HG03442 (cell line): ENCODE results near the gene IGF2BP3.
"Not testable (repeated sequence)": the region's sequence is repeated elsewhere in the genome, so short reads cannot be mapped to it uniquely, and the experiment has no call there.

Source experiments
- ATAC-seq: cut with Tn5 transposase; IDR thresholded peaks from one replicate; pipeline ENCODE4 v1.9.1; 2021; ENCODE audit warnings: mild to moderate bottlenecking, moderate library complexity; ENCODE audit not compliant: unreplicated experiment

IGF2BP3 gene

DNA sequence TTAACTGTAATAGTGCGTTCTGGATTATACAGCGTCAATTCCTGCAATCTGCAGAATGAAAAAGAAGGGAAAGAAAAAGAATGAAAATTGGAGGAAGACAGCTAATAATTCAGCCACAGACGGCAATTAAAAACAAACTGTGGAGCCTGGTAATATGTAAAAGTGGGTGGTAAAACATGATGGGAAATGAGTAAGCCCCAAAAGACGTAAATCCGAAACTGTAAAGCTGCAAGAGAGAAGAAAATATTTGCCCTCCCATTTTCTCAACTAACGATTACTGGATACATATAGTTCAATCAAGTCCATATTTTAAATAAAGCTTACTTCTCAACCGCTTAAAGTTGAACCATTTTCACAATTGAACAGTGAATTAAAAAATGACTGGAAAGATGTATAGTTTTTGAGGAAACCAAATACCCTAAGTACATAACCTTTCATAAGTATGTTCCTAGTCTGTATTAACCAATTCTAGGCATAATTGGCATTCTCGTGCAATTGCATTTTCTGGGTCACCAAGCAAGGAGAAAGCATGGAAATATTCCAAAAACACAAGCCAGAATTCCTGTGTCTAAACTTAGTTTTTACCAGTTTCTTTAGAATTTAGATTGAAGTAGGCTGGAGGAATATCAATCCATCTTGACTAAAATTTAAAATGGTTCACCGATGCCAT, 126.3 kb downstream of the IGF2BP3 start:
- ATAC-seq: no peak

DNA sequence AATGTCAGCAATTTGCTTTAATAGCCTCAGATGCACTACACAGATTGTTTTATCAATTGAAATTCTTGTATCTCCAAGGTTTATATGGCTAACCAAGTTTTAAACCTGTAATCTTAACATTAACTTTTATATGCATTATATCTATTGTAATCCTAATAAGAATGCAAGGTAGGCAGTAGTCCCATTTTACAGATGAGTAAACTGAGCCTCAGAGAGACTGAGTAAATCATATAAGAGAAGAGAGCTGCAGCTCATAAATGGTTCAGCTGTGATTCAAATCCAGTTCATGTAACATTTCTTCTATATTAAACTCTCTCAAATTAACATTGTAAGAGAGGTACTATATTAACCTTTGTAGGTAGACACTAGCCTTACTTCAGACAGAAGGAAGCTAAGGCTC, 127.2 kb downstream of the IGF2BP3 start:
- ATAC-seq: no peak

DNA sequence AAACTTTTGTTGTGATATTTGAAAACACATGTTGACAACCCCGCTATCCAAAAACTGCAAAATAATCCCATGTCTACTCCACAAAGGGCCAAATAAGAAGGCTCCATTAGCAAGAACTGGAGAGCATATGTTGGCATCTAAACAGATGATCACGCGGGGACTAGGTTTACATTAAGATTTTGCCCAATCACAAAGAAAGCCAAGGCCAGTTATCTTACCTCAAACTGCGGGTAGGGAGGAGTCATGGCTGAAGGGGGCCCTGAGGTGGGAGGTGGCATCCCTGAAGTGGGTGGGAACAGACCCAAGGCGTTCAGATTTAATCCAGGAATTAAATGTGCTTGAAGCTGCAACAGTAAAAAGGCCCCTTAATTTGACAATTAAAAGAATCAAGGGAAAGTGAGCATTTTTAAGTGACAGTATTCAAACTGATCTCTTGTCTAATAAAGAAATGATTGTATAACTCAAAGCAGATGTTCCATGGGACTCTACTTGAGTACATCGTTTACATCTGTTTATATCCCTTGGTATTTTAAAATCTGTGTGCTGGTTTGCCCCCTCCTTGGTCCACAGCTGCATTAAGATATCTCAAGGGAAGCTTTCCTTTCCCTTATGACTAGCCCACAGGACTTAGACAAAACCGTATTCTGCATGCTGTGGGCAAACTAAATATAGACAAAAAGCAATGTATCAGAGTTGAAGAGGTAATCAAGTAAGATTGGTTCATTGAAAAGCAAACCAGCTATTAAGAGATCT, 128.3 kb downstream of the IGF2BP3 start:
- ATAC-seq: no peak

DNA sequence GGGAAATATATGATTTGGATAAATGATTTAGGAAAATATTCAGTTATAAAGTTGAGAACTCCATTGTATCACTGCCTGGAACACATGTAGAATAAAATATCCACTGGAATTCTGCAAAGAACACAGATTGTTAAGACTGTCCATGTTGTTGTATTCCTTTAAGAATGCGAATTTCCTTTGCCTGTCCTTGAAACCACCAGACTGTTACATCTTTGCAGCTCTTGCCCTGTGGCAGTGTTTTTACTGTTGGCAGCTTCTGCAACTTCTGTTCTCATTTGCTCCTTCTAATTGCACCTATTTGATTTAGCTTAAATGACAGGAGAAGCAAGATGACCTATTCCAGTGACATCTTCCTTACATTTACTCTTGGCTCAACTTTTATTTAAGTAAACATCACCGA, 131.4 kb downstream of the IGF2BP3 start:
- no peak for ATAC-seq

DNA sequence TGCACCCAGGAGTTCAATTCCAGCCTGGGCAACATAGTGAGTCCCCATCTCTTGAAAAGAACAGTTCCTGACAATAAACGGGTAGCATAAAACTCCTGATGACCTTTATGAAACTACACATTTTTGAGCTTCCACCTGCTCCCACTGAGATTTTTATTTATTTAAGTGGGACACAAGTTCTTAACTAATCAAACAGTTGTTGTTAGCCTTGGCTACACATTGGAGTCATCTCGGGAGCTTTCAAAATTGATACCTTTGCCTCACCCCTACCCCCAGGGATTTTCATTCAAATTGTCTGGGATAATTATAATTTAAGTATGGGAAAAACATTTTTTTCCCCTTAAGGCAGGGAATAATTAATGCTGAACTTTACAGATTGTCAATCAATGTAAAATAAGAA, 131.9 kb downstream of the IGF2BP3 start:
- ATAC-seq: no peak

DNA sequence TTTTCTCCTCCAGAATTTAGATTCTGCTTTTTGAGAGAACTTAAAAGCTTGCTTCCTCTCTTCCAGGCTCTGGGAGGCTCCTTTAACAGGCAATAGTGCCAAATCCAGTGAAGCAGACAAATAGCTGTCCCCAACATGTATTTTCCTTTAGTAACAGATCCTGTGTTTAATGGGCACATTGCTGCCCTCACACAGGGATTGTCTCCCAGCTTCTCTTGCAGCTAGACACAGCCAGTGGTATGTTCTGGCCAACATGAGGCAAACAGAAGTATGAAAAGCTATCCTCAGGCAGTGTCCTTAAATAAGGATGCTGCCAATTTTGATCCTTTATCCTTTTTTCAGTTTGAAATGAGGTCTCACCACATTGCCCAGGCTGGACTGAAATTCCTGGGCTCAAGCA, 132.9 kb downstream of the IGF2BP3 start:
- no peak for ATAC-seq

DNA sequence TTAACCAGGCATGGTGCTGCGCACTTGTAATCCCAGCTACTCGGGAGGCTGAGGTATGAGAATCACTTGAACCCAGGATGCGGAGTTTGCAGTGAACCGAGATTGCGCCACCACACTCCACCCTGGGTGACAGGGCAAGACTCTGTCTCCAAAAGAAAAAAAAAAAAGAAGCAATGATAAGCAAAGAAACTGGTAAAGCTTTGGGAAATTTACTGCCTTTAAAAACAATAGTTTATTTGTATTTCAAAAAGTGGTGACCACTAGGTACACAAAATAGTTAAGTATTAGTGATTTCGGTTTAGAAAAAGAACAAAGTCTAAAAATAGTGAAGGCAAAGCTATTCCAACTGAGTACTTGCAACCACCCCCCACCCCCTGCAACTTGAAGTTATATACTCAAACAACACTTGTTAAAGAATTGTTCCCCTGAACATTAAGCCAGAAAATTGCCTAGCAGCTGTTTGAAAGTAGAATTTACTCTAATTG, 133.4 kb downstream of the IGF2BP3 start:
- ATAC-seq: no peak

DNA sequence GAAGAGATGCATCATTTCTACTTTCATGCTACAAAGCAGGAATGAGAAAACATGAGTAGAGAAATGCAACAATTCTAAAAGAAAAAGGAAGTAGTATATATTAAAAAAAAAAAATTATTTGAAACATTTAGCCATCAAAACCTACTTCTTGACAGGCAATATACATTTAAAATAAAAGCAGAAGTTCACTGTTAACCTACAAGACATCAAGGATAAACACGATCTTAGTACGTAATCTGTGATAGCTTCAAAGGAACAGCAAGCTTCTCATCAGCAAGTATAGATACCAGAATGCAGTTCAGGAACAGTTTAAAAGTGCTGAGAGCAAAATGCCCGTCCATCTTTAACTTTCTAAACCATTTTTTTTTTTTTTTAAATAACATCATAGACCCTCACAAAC, 134.2 kb downstream of the IGF2BP3 start:
- ATAC-seq: no peak

DNA sequence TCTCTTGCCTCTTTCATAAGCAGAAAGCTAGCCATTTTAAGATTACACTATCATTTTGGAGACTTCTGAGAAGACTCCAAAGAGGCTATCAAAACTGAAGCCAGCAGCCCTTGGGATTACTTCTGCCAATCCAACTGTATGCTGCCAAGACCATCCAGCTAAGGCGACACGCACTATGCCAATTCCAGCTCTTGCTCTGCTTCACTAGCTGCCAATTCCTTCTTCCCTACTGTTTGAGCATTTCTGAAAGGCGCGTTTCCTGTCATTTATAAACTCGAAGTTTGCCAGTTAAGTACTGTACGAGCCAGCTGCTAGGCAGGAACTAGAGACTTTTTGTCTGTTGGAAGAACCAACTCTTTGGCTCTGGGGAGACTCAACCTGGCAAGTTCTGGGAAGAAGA, 134.7 kb downstream of the IGF2BP3 start:
- no peak for ATAC-seq

DNA sequence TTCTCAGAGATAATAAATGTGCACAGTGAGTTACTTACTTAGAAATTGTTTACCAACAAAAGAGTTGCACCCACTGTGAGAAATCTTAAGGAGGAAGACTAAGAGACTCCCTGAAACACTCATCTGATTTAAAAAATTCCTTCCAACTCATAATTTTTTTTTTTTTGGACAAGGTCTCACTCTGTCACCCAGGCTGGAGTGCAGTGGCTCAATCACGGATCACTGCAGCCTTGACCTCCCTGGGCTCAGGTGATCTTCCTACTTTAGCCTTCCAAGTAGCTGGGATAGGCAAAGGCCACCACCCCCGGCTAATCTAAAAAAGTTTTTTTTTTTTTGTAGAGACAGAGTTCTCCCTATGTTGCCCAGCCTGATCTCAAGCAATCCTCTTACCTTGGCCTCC, 135.2 kb downstream of the IGF2BP3 start:
- no peak for ATAC-seq

DNA sequence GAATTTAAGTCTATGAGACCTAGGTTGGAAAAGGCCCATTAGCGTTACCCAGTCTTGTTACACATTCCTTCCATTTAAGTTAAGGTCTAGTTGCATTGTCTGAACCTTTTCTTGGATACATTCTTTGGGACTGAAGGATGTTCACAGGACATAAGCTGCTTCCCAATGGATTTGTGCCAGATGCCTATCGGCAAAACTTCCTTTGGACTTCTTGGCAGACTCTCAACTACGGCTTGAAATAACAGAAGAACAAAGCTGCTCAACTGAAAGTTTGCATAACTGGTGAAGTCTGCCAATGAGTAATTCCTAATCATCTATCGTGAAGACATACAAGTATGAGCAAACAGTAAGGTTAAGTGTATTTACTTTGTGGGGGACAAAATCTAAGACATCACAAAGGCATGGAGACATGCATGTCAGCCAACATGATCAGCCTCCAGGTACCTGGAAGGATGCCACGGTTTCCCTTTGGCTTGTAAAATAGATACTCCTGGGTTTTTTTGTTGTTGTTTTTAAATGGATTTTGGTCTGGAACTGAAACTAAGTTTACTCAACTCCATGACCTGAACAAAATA, 135.7 kb downstream of the IGF2BP3 start:
- no peak for ATAC-seq

DNA sequence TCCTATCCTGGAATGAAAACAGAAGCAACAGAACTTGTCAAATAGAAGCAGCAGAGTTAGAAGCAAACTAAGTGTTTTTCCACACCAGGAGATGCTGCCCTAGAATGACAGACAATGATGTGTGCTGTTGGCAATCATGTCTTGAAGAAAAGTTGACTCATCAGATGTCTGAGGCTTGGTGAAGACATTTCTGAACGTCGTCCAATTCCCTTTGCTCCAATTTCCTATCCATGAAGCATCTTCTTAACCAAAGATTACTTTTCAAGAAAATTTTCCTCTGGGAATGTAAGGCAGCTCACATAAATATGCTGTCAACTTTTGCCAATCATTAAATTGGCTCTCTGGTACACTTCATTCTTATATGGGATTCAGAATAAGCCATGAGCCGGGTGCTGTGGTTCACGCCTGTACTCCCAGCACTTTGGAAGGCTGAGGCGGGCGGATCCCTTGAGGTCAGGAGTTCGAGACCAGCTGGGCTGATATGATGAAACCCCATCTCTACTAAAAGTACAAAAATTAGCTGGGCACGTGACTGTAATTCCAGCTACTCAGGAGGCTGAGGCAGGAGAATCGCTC, 136.5 kb downstream of the IGF2BP3 start:
- no peak for ATAC-seq

DNA sequence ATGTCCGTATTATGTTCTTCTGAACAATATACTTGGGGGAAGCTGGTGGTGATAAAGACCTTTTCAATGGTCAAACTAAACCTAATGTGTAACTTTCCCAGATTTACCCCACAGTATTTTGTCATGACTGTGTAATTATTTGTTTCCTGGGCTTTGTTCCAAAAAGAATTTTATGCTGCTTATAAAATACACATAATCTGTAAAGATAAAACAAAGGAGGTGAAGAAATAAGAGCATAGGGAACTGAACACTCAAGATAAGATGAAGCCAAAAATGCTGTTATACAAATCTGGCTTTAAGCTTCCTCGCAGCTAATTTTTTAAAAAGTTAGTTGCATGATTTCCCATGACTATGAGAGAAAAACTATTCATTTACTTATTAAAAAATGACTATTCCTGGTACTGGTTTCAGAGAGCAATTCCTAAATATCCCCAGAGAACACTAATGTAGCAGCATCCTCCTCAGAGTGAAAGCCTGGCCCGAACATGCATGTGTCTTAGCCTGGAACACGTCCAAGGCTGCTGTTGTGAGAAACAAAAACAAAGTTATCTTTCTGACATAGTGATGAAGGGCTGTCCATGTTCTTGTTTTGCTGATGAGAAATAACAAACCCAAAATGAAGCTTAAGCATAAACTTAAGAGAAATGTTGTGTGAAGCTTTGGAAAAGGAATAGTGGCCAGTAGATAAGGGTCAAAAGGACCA, 137.2 kb downstream of the IGF2BP3 start:
- ATAC-seq: no peak

DNA sequence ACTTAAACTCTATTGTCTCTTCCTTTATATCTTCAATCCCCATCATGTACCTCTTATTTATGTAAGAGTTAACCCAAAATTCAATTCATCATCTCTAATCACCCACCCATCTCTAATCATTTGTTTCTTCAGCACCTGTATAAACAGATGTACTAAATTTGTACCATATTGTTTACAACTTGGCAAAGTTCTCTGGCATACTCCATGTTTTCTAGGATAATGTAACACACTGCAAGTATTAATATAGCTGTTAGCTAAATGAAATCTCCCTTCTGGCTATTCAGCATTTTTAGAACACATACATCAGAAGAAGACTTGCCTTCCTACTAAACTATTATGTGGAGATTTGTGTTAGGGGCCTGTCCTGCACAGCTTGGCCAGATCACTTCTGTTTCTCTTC, 138.1 kb downstream of the IGF2BP3 start:
- ATAC-seq: no peak

DNA sequence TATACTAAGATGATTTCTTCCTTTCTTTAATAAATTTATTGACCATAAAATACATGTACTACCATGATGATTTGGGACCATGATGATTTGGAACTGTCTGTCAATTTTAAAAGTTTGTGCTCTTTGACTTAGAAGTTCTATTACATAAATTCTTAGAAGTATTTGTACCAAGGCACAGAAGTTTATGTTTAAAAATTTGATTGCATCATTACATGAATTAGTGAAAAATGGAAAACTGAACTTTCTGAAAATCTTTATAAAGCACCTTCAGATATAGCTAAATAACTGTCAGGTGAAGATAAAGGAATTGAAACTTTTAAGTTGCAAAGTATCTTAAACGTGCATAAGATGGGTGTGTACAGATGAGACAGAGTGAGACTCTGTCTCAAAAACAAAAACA, 139.2 kb downstream of the IGF2BP3 start:
- ATAC-seq: no peak

DNA sequence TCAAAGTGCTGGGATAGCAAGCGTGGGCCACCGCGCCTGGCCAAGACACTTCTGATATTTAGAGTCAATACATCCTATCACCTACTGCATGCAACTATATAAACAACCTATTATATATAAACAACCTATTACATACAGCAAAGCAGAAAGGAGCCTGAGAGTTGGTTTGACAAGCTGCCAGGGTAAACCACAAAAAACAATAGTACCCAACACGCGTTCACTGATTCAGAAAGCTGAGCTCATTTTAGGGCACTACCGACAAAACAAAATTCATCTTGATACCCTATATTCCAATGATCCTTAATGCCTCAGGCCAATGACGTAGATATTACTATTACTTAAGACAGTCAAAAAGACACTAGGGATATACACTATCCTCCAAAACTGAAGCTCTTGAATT, 154.9 kb downstream of the IGF2BP3 start:
- no peak for ATAC-seq

DNA sequence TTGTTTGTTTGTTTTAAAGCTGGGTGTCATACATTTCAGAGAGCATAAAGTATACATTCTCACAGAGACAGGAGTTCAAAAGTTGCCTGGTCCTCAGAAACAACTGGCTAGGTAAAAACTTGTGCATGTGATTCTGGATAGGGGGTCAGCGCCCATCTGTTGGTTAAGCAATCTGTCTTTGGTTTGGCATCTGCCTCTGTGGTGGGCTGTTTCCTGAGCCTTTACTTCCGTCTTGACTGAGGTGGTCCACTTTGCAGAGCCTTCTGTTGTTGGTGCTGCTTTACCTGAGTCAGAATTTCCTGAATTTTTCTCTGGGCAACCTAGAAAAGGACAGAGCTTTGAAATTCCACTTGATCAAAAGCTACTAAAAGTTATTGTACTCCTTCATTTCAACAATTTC, 158.2 kb downstream of the IGF2BP3 start:
- ATAC-seq: not testable (repeated sequence)

DNA sequence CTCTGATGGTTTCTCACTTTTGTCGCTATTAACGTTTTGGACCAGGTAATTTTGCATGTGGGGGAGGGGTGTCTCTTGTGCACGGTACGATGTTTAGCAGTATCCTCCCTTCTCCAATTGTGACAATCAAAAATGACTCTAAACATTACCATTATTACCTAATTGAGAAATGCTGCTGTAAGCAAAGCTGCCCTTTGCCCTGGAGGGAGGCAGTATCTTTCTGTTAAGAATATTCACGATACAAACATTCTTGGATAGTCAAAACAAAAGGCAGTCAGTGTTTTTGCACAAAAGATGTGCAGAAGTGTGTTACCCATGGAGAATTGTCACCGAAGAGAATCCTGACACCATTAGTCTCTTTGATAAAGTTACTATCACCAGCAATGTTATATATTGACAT, 161.5 kb downstream of the IGF2BP3 start:
- ATAC-seq: no peak

DNA sequence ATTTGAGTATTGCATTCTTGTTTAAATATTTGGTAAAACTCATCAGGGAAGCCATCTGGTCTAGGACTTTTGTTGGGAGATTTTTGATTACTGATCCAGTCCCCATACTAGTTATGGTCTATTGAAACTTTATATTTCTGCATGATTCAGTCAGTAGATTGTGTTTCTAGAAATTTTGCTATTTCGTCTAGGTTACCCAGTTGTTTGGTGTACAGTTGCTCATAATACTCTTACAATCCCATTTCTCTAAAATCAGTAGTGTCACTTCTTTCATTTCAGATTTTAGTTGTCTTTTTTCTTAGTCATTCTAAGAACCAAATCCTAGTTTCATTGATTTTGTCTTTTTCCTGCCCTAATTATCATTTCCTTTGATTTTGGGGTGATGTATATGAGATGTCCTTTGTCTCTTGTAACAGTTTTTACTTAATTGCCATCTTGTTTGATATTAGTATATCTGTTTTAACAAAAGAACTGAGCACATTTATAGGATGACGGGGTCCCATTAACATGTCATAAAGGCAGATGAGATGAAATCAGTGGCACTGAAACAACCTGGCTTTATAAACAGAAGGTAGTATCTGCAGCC, 163.3 kb downstream of the IGF2BP3 start:
- ATAC-seq: no peak

DNA sequence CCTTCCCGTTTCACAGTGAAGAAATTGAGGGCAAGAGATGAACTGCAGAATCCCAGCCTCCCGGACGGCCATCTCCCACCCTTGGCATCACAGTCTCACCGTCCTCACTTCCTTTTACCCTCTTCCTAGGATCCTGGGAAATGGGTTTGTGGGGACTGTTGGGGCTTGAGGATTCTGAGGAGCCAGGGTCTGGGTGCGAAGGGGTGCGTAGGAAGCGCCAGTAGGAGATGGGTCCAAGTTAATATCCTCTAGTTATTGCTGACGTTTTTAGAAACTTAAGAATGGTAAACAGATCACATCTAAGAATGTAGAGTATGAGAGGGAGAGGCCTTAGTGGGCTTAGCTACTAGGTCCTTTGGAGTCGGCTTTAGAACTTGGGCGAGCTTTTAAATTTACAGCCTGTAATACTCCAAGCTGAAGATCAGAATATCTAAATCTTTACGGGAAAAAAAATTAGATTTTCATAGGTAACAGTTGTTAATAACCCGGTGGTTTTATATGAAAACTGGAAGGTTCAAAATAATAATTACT, 170.5 kb downstream of the IGF2BP3 start:
- peak; percentile 1 for ATAC-seq
